Measurements from ENCODE around the gene GLB1L.
A peak's percentile ranks its signal among the peaks of the same experiment; 100 is the strongest.
"Not testable (repeated sequence)": the region's sequence is repeated elsewhere in the genome, so short reads cannot be mapped to it uniquely, and the experiment has no call there.

GLB1L gene

GRCh38 chr2:219261024-219261855 lies 16.0 kb upstream of the GLB1L start:
- Histone ChIP-seq H3K27me3 (ENCODE audit: control insufficient read depth, insufficient read depth, low read length) (no peaks in the 10 kb centered on the region), H3K9ac (ENCODE audit: low read length) (no peak overlapping the region), H3K4me3 (ENCODE audit: low read length) (no peak overlapping the region), H3K4me1 (ENCODE audit: control insufficient read depth, insufficient read depth, low read length) (no peaks in the 10 kb centered on the region), H3K36me3 (ENCODE audit: control insufficient read depth, insufficient read depth, low read length) (no peaks in the 10 kb centered on the region), H3K27ac (ENCODE audit: low read depth, low read length) (no peak overlapping the region)

- H3K36me3 ChIP-seq (ENCODE audit: control insufficient read depth, insufficient read depth, low read length); H3K9ac ChIP-seq (ENCODE audit: low read length); H3K4me3 ChIP-seq (ENCODE audit: low read length); H3K27me3 ChIP-seq (ENCODE audit: control insufficient read depth, insufficient read depth, low read length); H3K27ac ChIP-seq (ENCODE audit: low read depth, low read length); H3K4me1 ChIP-seq (ENCODE audit: control insufficient read depth, insufficient read depth, low read length): not testable (repeated sequence)
These were observed 13.7 kb upstream of the GLB1L start for GRCh38 chr2:219258942-219259341.

- Histone ChIP-seq H3K27ac (ENCODE audit: low read depth, low read length) (no peak overlapping the region), H3K9ac (ENCODE audit: low read length) (no peak overlapping the region), H3K4me1 (ENCODE audit: control insufficient read depth, insufficient read depth, low read length) (peaks cover 15% of the 10 kb centered on the region), H3K27me3 (ENCODE audit: control insufficient read depth, insufficient read depth, low read length) (no peaks in the 10 kb centered on the region), H3K4me3 (ENCODE audit: low read length) (peak overlapping the region; percentile 81), H3K36me3 (ENCODE audit: control insufficient read depth, insufficient read depth, low read length) (peaks cover 12% of the 10 kb centered on the region)
These were observed 9.5 kb upstream of the GLB1L start for GRCh38 chr2:219254590-219255201.

GRCh38 chr2:219253753-219254589 lies 8.7 kb upstream of the GLB1L start, which contains the start of gene TUBA4A:
Gene TUBA4A (minus strand): TSS chr2:219253918. CDS start chr2:219253858, 60 bp downstream.
- Histone ChIP-seq H3K27ac (ENCODE audit: low read depth, low read length) (peak within 1 kb of the TSS; percentile 62), H3K27me3 (ENCODE audit: control insufficient read depth, insufficient read depth, low read length) (no peaks in the 10 kb centered on the region), H3K4me1 (ENCODE audit: control insufficient read depth, insufficient read depth, low read length) (peaks cover 22% of the 10 kb centered on the region), H3K36me3 (ENCODE audit: control insufficient read depth, insufficient read depth, low read length) (peaks cover 12% of the 10 kb centered on the region), H3K9ac (ENCODE audit: low read length) (peak within 1 kb of the TSS; percentile 64), H3K4me3 (ENCODE audit: low read length) (peak within 1 kb of the TSS; percentile 81)

GRCh38 chr2:219252900-219253752 lies 7.9 kb upstream of the GLB1L start, which contains the start of gene TUBA4B:
Gene TUBA4B (plus strand): TSS chr2:219253243. CDS start chr2:219253408, 165 bp downstream.
- Histone ChIP-seq H3K36me3 (ENCODE audit: control insufficient read depth, insufficient read depth, low read length) (peaks cover 12% of the 10 kb centered on the region), H3K27me3 (ENCODE audit: control insufficient read depth, insufficient read depth, low read length) (no peaks in the 10 kb centered on the region), H3K27ac (ENCODE audit: low read depth, low read length) (peak within 1 kb of the TSS; percentile 62), H3K4me3 (ENCODE audit: low read length) (peak within 1 kb of the TSS; percentile 81), H3K9ac (ENCODE audit: low read length) (peak within 1 kb of the TSS; percentile 64), H3K4me1 (ENCODE audit: control insufficient read depth, insufficient read depth, low read length) (peaks cover 23% of the 10 kb centered on the region)

GRCh38 chr2:219252570-219252899 lies 7.3 kb upstream of the GLB1L start:
- Histone ChIP-seq H3K9ac (ENCODE audit: low read length) (peak overlapping the region; percentile 26), H3K27ac (ENCODE audit: low read depth, low read length) (peak overlapping the region; percentile 46), H3K4me3 (ENCODE audit: low read length) (peak overlapping the region; percentile 81), H3K4me1 (ENCODE audit: control insufficient read depth, insufficient read depth, low read length) (peaks cover 23% of the 10 kb centered on the region), H3K27me3 (ENCODE audit: control insufficient read depth, insufficient read depth, low read length) (no peaks in the 10 kb centered on the region), H3K36me3 (ENCODE audit: control insufficient read depth, insufficient read depth, low read length) (peaks cover 12% of the 10 kb centered on the region)

GRCh38 chr2:219252084-219252483 lies 6.8 kb upstream of the GLB1L start:
- H3K27me3 ChIP-seq (ENCODE audit: control insufficient read depth, insufficient read depth, low read length), result no peaks in the 10 kb centered on the region
- peaks cover 23% of the 10 kb centered on the region for H3K4me1 ChIP-seq (ENCODE audit: control insufficient read depth, insufficient read depth, low read length)
- H3K9ac ChIP-seq (ENCODE audit: low read length), result no peak overlapping the region
- peak overlapping the region; percentile 81 for H3K4me3 ChIP-seq (ENCODE audit: low read length)
- no peak overlapping the region for H3K27ac ChIP-seq (ENCODE audit: low read depth, low read length)
- peaks cover 12% of the 10 kb centered on the region for H3K36me3 ChIP-seq (ENCODE audit: control insufficient read depth, insufficient read depth, low read length)

GRCh38 chr2:219251656-219252055 lies 6.4 kb upstream of the GLB1L start:
- Histone ChIP-seq H3K9ac (ENCODE audit: low read length) (no peak overlapping the region), H3K27me3 (ENCODE audit: control insufficient read depth, insufficient read depth, low read length) (no peaks in the 10 kb centered on the region), H3K4me1 (ENCODE audit: control insufficient read depth, insufficient read depth, low read length) (peaks cover 23% of the 10 kb centered on the region), H3K36me3 (ENCODE audit: control insufficient read depth, insufficient read depth, low read length) (peaks cover 12% of the 10 kb centered on the region), H3K4me3 (ENCODE audit: low read length) (peak overlapping the region; percentile 81), H3K27ac (ENCODE audit: low read depth, low read length) (no peak overlapping the region)

- Histone ChIP-seq H3K4me3 (ENCODE audit: low read length) (peak overlapping the region; percentile 3), H3K36me3 (ENCODE audit: control insufficient read depth, insufficient read depth, low read length) (peaks cover 12% of the 10 kb centered on the region), H3K4me1 (ENCODE audit: control insufficient read depth, insufficient read depth, low read length) (peaks cover 28% of the 10 kb centered on the region), H3K9ac (ENCODE audit: low read length) (peak overlapping the region; percentile 52), H3K27me3 (ENCODE audit: control insufficient read depth, insufficient read depth, low read length) (no peaks in the 10 kb centered on the region), H3K27ac (ENCODE audit: low read depth, low read length) (peak overlapping the region; percentile 84)
These were observed 5.0 kb upstream of the GLB1L start for GRCh38 chr2:219250049-219250781.

- peaks cover 33% of the 10 kb centered on the region for H3K4me1 ChIP-seq (ENCODE audit: control insufficient read depth, insufficient read depth, low read length)
- peak overlapping the region; percentile 52 for H3K9ac ChIP-seq (ENCODE audit: low read length)
- no peaks in the 10 kb centered on the region for H3K27me3 ChIP-seq (ENCODE audit: control insufficient read depth, insufficient read depth, low read length)
- peak overlapping the region; percentile 44 for H3K4me3 ChIP-seq (ENCODE audit: low read length)
- peaks cover 12% of the 10 kb centered on the region for H3K36me3 ChIP-seq (ENCODE audit: control insufficient read depth, insufficient read depth, low read length)
- peak overlapping the region; percentile 84 for H3K27ac ChIP-seq (ENCODE audit: low read depth, low read length)
These were observed 4.1 kb upstream of the GLB1L start for GRCh38 chr2:219249203-219249980.

GRCh38 chr2:219248845-219249202 lies 3.6 kb upstream of the GLB1L start:
- peak overlapping the region; percentile 44 for H3K4me3 ChIP-seq (ENCODE audit: low read length)
- peaks cover 33% of the 10 kb centered on the region for H3K4me1 ChIP-seq (ENCODE audit: control insufficient read depth, insufficient read depth, low read length)
- H3K27ac ChIP-seq (ENCODE audit: low read depth, low read length), result peak overlapping the region; percentile 84
- H3K27me3 ChIP-seq (ENCODE audit: control insufficient read depth, insufficient read depth, low read length), result no peaks in the 10 kb centered on the region
- peaks cover 12% of the 10 kb centered on the region for H3K36me3 ChIP-seq (ENCODE audit: control insufficient read depth, insufficient read depth, low read length)
- H3K9ac ChIP-seq (ENCODE audit: low read length), result peak overlapping the region; percentile 52

Data from rectal smooth muscle tissue (tissue), 1 donor.